Spleen (tissue), 11 donors: ENCODE results near the gene MMS22L. TPM values are rescaled to one million over a fixed set of nuclear protein-coding genes. Genes with fewer than 3 reads are reported as not detected.

ENCODE experiments used
- DNase-seq: peaks from one replicate; pipeline ENCODE4 v3.0.0-alpha.2; 2020
- H3K27ac ChIP-seq, 8 donors: fragments of 200-600 bp; sonication (generic) in 7 of 8; 1 replicate in 4 of 8; 2 replicates in 4 of 8; pipeline versions ENCODE4 v1.5.0 to v1.8.0; 2016 to 2021; ENCODE audit warnings: inconsistent platforms in 4 of 8, mild to moderate bottlenecking in 4 of 8, moderate library complexity in 1 of 8
- H3K27me3 ChIP-seq, 7 donors: fragments of 200-600 bp; sonication (generic) in 6 of 7; replicated peaks in 1 of 7; 1 replicate in 4 of 7; 2 replicates in 3 of 7; pipeline versions ENCODE4 v1.5.0 to v1.8.0; 2016 to 2021; ENCODE audit warnings: inconsistent platforms in 3 of 7, mild to moderate bottlenecking in 1 of 7
- H3K36me3 ChIP-seq, 6 donors: fragments of 200-600 bp; sonication (generic) in 5 of 6; 1 replicate in 4 of 6; 2 replicates in 2 of 6; pipeline versions ENCODE4 v1.5.0 to v1.8.0; 2016 to 2021; ENCODE audit warnings: inconsistent platforms in 2 of 6
- H3K4me1 ChIP-seq, 6 donors: fragments of 200-600 bp; sonication (generic) in 5 of 6; 1 replicate in 3 of 6; 2 replicates in 3 of 6; pipeline versions ENCODE4 v1.5.0 to v1.8.0; 2016 to 2021; ENCODE audit warnings: inconsistent platforms in 3 of 6
- H3K4me3 ChIP-seq, 8 donors: fragments of 200-600 bp; sonication (generic) in 7 of 8; 1 replicate in 4 of 8; 2 replicates in 4 of 8; pipeline versions ENCODE4 v1.5.0 to v1.8.0; 2016 to 2021; ENCODE audit warnings: inconsistent platforms in 4 of 8, mild to moderate bottlenecking in 4 of 8, moderate library complexity in 2 of 8
- H3K9me3 ChIP-seq, 8 donors: fragments of 200-600 bp; sonication (generic) in 7 of 8; 1 replicate in 4 of 8; 2 replicates in 4 of 8; pipeline versions ENCODE4 v1.5.0 to v1.8.0; 2016 to 2021; ENCODE audit warnings: inconsistent platforms in 4 of 8
- CTCF ChIP-seq, 11 experiments: fragments of 200-600 bp in 7 of 11; fragments of 450-650 bp in 4 of 11; sonication (generic) in 4 of 11; IDR thresholded peaks in 8 of 11; conservative IDR thresholded peaks in 3 of 11; 1 replicate in 7 of 11; 2 replicates in 4 of 11; pipeline versions ENCODE4 v1.4.0 to v1.8.0; 2016 to 2021; ENCODE audit warnings: antibody characterized with exemption in 11 of 11, inconsistent platforms in 4 of 11, mild to moderate bottlenecking in 1 of 11
- POLR2A ChIP-seq, 3 donors: fragments of 450-650 bp; IDR thresholded peaks; one replicate each; pipeline ENCODE4 v1.5.1; 2017; ENCODE audit warnings: antibody characterized with exemption in 3 of 3, mild to moderate bottlenecking in 1 of 3
- POLR2AphosphoS5 ChIP-seq, 3 donors: sonication (generic); formaldehyde crosslinking; IDR thresholded peaks; one replicate each; pipeline ENCODE4 v1.5.1; 2017; ENCODE audit warnings: antibody characterized with exemption in 3 of 3
- WGBS, 5 donors: extraction: QIAGEN DNeasy Blood & Tissue Kit in 3 of 5; methylation state at CpG; one replicate each; pipeline versions ENCODE4 v1.1.5 to v1.1.7; 2013 to 2018; 5-methylcytosine and 5-hydroxymethylcytosine counted together
- intact Hi-C: fragments of 100-400 bp; cut with DNase I; formaldehyde crosslinking; loops from one replicate; pipeline ENCODE4 v1.15.0; 2023; ENCODE audit warnings: low total_unique reads
- polyA plus RNA-seq, 3 donors: library from polyadenylated mRNA; stranded (reverse); fragments of 200-250 nt; gene quantifications; one replicate each; pipeline ENCODE4 v1.2.1, GENCODE V29; 2013
- total RNA-seq, 7 donors: library from RNA; depleted of rRNA in 3 of 7; stranded (reverse); fragments of >200 nt in 3 of 7; fragmentation: NEBNext Ultra II Directional in 4 of 7; extraction: Animal tissue kit (Norgen Biotek cat#: 25700) in 4 of 7; gene quantifications; one replicate each; pipeline versions ENCODE4 v1.1.0 to v1.2.1, GENCODE V29; 2016 to 2021
- donor health status: healthy with polysubstance abuse.
- donor health status: DM: no; HTN: no; CAD: no; lungs with moderate emphysema.
- donor health status: DM: no; HTN: no; CAD: no.
- donor health status: Bipolar disorder and iron deficiency.
- donor health status: healthy.
- donor health status: DM: no; HTN: no; CAD: no.
- donor health status: DM: yes; HTN: yes; CAD: no.

MMS22L gene
- total and polyA plus RNA-seq, 10 donors: 1.4 to 42.3 (median 12.1) TPM

- TF ChIP-seq CTCF (IDR thresholded peaks at IDR 0.05 in 8 of 11, conservative IDR thresholded peaks at IDR 0.05 in 3 of 11) (no peak), POLR2A (IDR thresholded peaks at IDR 0.05) (no peak), POLR2AphosphoS5 (IDR thresholded peaks at IDR 0.05) (no peak)
- Histone ChIP-seq H3K4me3 (no peak overlapping the region), H3K36me3 (no peaks in the 10 kb centered on the region), H3K27me3 (no peaks in the 10 kb centered on the region), H3K4me1 (no peaks in the 10 kb centered on the region), H3K9me3 (no peaks in the 10 kb centered on the region), H3K27ac (no peak overlapping the region)
- WGBS, 5 donors: 52 to 78% (median 76%) methylated on average over 2 of the region's 2 CpGs
- intact Hi-C loops: no loop called here
- no peak for DNase-seq
Observed at GRCh38 chr6:97129106-97129505, 153.9 kb downstream of the MMS22L start.

DNA sequence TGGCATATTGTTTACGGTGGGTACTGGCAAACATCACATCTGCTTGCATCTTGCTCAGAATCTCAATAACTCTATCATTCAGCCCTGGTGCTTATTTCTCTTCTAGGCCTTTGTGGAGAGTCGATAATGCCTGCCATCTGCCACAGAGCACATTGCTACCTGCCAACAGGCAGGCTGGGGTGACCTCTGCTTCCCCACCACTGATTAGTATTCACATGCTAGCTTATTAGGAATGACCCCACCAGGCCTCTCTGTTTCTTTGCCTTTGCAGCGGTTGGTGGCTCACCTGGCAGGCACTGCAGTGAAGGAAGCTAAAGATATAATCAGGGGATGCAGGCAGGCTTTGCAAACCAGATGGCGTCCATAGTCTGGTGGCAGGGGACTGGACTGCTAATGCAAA is 154.5 kb downstream of the MMS22L start:
- Histone ChIP-seq H3K27ac (no peak overlapping the region), H3K36me3 (no peaks in the 10 kb centered on the region), H3K4me3 (no peak overlapping the region), H3K27me3 (no peaks in the 10 kb centered on the region), H3K9me3 (no peaks in the 10 kb centered on the region), H3K4me1 (no peaks in the 10 kb centered on the region)
- TF ChIP-seq POLR2AphosphoS5 (IDR thresholded peaks at IDR 0.05) (no peak), CTCF (IDR thresholded peaks at IDR 0.05 in 8 of 11, conservative IDR thresholded peaks at IDR 0.05 in 3 of 11) (no peak), POLR2A (IDR thresholded peaks at IDR 0.05) (no peak)
- DNase-seq: no peak
- intact Hi-C loops: no loop called here
- WGBS, 5 donors: 69 to 93% (median 77%) methylated on average over 4 of the region's 4 CpGs

GRCh38 chr6:97123652-97124051 is 159.4 kb downstream of the MMS22L start:
- 61 to 85% (median 71%) methylated on average over 3 of the region's 3 CpGs for WGBS, 5 donors
- DNase-seq: no peak

GRCh38 chr6:97123112-97123511 is 159.9 kb downstream of the MMS22L start:
- H3K36me3 ChIP-seq: no peaks in the 10 kb centered on the region
- intact Hi-C loops: no loop called here
- 83 to 89% (median 86%) methylated on average over 3 of the region's 3 CpGs for WGBS, 5 donors
- H3K27ac ChIP-seq: no peak overlapping the region
- no peak for TF ChIP-seq CTCF (IDR thresholded peaks at IDR 0.05 in 8 of 11, conservative IDR thresholded peaks at IDR 0.05 in 3 of 11)
- no peak for TF ChIP-seq POLR2A (IDR thresholded peaks at IDR 0.05)
- TF ChIP-seq POLR2AphosphoS5 (IDR thresholded peaks at IDR 0.05): no peak
- H3K4me3 ChIP-seq: no peak overlapping the region
- no peak for DNase-seq
- H3K27me3 ChIP-seq: no peaks in the 10 kb centered on the region
- H3K9me3 ChIP-seq: peaks cover 0 to 10% (median 5%) of the 10 kb centered on the region in 8 donors
- no peaks in the 10 kb centered on the region for H3K4me1 ChIP-seq

More at GRCh38 chr6:97123652-97124051, 159.4 kb downstream of the MMS22L start:
- peaks cover 0 to 10% (median 5%) of the 10 kb centered on the region in 8 donors for H3K9me3 ChIP-seq
- H3K4me1 ChIP-seq: no peaks in the 10 kb centered on the region
- H3K36me3 ChIP-seq: no peaks in the 10 kb centered on the region
- no peak overlapping the region for H3K27ac ChIP-seq
- H3K27me3 ChIP-seq: no peaks in the 10 kb centered on the region
- intact Hi-C loops: no loop called here
- no peak overlapping the region for H3K4me3 ChIP-seq
- TF ChIP-seq POLR2A (IDR thresholded peaks at IDR 0.05): no peak
- no peak for TF ChIP-seq POLR2AphosphoS5 (IDR thresholded peaks at IDR 0.05)
- no peak for TF ChIP-seq CTCF (IDR thresholded peaks at IDR 0.05 in 8 of 11, conservative IDR thresholded peaks at IDR 0.05 in 3 of 11)
